Esophagus muscularis mucosa (tissue), 4 donors: Measurements from ENCODE around the gene OSBP2. TPM values are rescaled to one million over a fixed set of nuclear protein-coding genes. Genes with fewer than 3 reads are reported as not detected.

ENCODE experiments used
- DNase-seq: peaks from one replicate; pipeline ENCODE4 v3.0.0-alpha.2; 2017; ENCODE audit errors: extremely low spot score
- H3K27ac ChIP-seq, 4 donors: fragments of 200-600 bp; sonication (generic); replicated peaks in 1 of 4; 1 replicate in 3 of 4; 2 replicates in 1 of 4; pipeline ENCODE4 v1.5.1; 2016 to 2019; ENCODE audit warnings: mild to moderate bottlenecking in 1 of 4
- H3K27me3 ChIP-seq, 4 donors: fragments of 200-600 bp; sonication (generic); one replicate each; pipeline versions ENCODE4 v1.5.1 to v1.6.0; 2016 to 2019
- H3K36me3 ChIP-seq, 4 donors: fragments of 200-600 bp; sonication (generic); one replicate each; pipeline ENCODE4 v1.5.1; 2016 to 2019
- H3K4me1 ChIP-seq, 4 donors: fragments of 200-600 bp; sonication (generic); one replicate each; pipeline ENCODE4 v1.5.1; 2016 to 2019
- H3K4me3 ChIP-seq, 4 donors: fragments of 200-600 bp; sonication (generic); 1 replicate in 2 of 4; 2 replicates in 2 of 4; pipeline ENCODE4 v1.5.1; 2016 to 2019; ENCODE audit warnings: mild to moderate bottlenecking in 4 of 4, moderate library complexity in 1 of 4
- H3K9me3 ChIP-seq, 4 donors: fragments of 200-600 bp; sonication (generic); 1 replicate in 3 of 4; 2 replicates in 1 of 4; pipeline ENCODE4 v1.5.1; 2016 to 2019
- CTCF ChIP-seq, 3 experiments: fragments of 200-600 bp in 2 of 3; fragments of 450-650 bp in 1 of 3; sonication (generic) in 2 of 3; IDR thresholded peaks; one replicate each; pipeline ENCODE4 v1.5.1; 2017 to 2019; ENCODE audit warnings: antibody characterized with exemption in 3 of 3, mild to moderate bottlenecking in 2 of 3, moderate library complexity in 1 of 3
- EP300 ChIP-seq: sonication (generic); formaldehyde crosslinking; IDR thresholded peaks from one replicate; pipeline ENCODE4 v1.6.1; 2017; ENCODE audit warnings: antibody characterized with exemption
- POLR2A ChIP-seq: fragments of 450-650 bp; IDR thresholded peaks from one replicate; pipeline ENCODE4 v1.6.1; 2017; ENCODE audit warnings: antibody characterized with exemption, moderate library complexity, mild to moderate bottlenecking, low read depth
- POLR2AphosphoS5 ChIP-seq, 2 donors: sonication (generic); formaldehyde crosslinking; IDR thresholded peaks; one replicate each; pipeline ENCODE4 v1.6.1; 2017; ENCODE audit warnings: antibody characterized with exemption in 2 of 2
- WGBS: methylation state at CpG from one replicate; pipeline ENCODE4 v1.1.5; 2018; 5-methylcytosine and 5-hydroxymethylcytosine counted together
- intact Hi-C: fragments of 100-400 bp; cut with DNase I; formaldehyde crosslinking; loops from one replicate; pipeline ENCODE4 v1.15.1; 2023
- total RNA-seq, 4 donors: library from RNA; depleted of rRNA; stranded (reverse); fragments of >200 nt; gene quantifications; one replicate each; pipeline versions ENCODE4 v1.1.0 to v1.2.1, GENCODE V29; 2016

Gene OSBP2
- total RNA-seq, 4 donors from 2014 or later, result 0.42 to 4.6 (median 2.9) TPM

- no peak overlapping the region for H3K4me3 ChIP-seq
- 89% methylated on average over 4 of the region's 4 CpGs for WGBS
- H3K27me3 ChIP-seq, result peaks cover 0 to 8% (median 3%) of the 10 kb centered on the region in 4 donors
- no peak overlapping the region for H3K27ac ChIP-seq
- intact Hi-C loops, result no loop called here
- H3K36me3 ChIP-seq, result no peaks in the 10 kb centered on the region
- TF ChIP-seq POLR2AphosphoS5 (IDR thresholded peaks at IDR 0.05) (no peak), CTCF (IDR thresholded peaks at IDR 0.05) (no peak), EP300 (no peak), POLR2A (no peak)
- no peak for DNase-seq
- H3K9me3 ChIP-seq, result no peaks in the 10 kb centered on the region
- H3K4me1 ChIP-seq, result no peaks in the 10 kb centered on the region
Measured at GRCh38 chr22:30809086-30809485, 114.4 kb downstream of the OSBP2 start.

GRCh38 chr22:30810105-30810504, 115.4 kb downstream of the OSBP2 start:
- Histone ChIP-seq H3K4me1 (no peaks in the 10 kb centered on the region), H3K9me3 (no peaks in the 10 kb centered on the region), H3K27me3 (peaks cover 0 to 8% (median 3%) of the 10 kb centered on the region in 4 donors), H3K27ac (no peak overlapping the region), H3K36me3 (no peaks in the 10 kb centered on the region), H3K4me3 (no peak overlapping the region)
- no peak for TF ChIP-seq POLR2AphosphoS5 (IDR thresholded peaks at IDR 0.05)
- no peak for TF ChIP-seq CTCF (IDR thresholded peaks at IDR 0.05)
- TF ChIP-seq EP300, result no peak
- no peak for TF ChIP-seq POLR2A
- no peak for DNase-seq
- intact Hi-C loops, result no loop called here
- 90% methylated on average over 4 of the region's 4 CpGs for WGBS

GRCh38 chr22:30813936-30814335, 119.3 kb downstream of the OSBP2 start:
- no peaks in the 10 kb centered on the region for H3K36me3 ChIP-seq
- no peak for TF ChIP-seq EP300
- no peak for TF ChIP-seq POLR2AphosphoS5 (IDR thresholded peaks at IDR 0.05)
- TF ChIP-seq POLR2A, result no peak
- TF ChIP-seq CTCF (IDR thresholded peaks at IDR 0.05), result no peak
- 90% methylated on average over 7 of the region's 7 CpGs for WGBS
- no peak overlapping the region for H3K4me3 ChIP-seq
- H3K4me1 ChIP-seq, result no peaks in the 10 kb centered on the region
- intact Hi-C loops, result no loop called here
- H3K27ac ChIP-seq, result no peak overlapping the region
- peaks cover 0 to 7% (median 0%) of the 10 kb centered on the region in 4 donors for H3K27me3 ChIP-seq
- H3K9me3 ChIP-seq, result no peaks in the 10 kb centered on the region
- DNase-seq, result no peak

- intact Hi-C loops, result no loop called here
- no peak for DNase-seq
- Histone ChIP-seq H3K27ac (no peak overlapping the region), H3K9me3 (no peaks in the 10 kb centered on the region), H3K4me1 (no peaks in the 10 kb centered on the region), H3K36me3 (no peaks in the 10 kb centered on the region), H3K4me3 (no peak overlapping the region), H3K27me3 (peaks cover 0 to 28% (median under 1%) of the 10 kb centered on the region in 4 donors)
- no peak for TF ChIP-seq POLR2A
- no peak for TF ChIP-seq EP300
- no peak for TF ChIP-seq POLR2AphosphoS5 (IDR thresholded peaks at IDR 0.05)
- TF ChIP-seq CTCF (IDR thresholded peaks at IDR 0.05), result no peak
- 77% methylated on average over 8 of the region's 8 CpGs for WGBS
Measured at GRCh38 chr22:30816413-30816812, 121.7 kb downstream of the OSBP2 start.

- no peak overlapping the region for H3K4me3 ChIP-seq
- H3K27me3 ChIP-seq, result peaks cover 0 to 66% (median 17%) of the 10 kb centered on the region in 4 donors
- DNase-seq, result no peak
- WGBS, result 92% methylated on average over 12 of the region's 12 CpGs
- no peak overlapping the region for H3K27ac ChIP-seq
- TF ChIP-seq POLR2AphosphoS5 (IDR thresholded peaks at IDR 0.05), result no peak
- TF ChIP-seq POLR2A, result no peak
- no peak for TF ChIP-seq CTCF (IDR thresholded peaks at IDR 0.05)
- intact Hi-C loops, result no loop called here
- peaks cover 10 to 14% (median 12%) of the 10 kb centered on the region in 4 donors for H3K4me1 ChIP-seq
- H3K36me3 ChIP-seq, result no peaks in the 10 kb centered on the region
- H3K9me3 ChIP-seq, result no peaks in the 10 kb centered on the region
Measured at GRCh38 chr22:30821381-30821780, 126.7 kb downstream of the OSBP2 start.
